HS-27A (cell line): ENCODE data around the gene PLCH2.
"Not testable (repeated sequence)": the region's sequence is repeated elsewhere in the genome, so short reads cannot be mapped to it uniquely, and the experiment has no call there.

ENCODE experiments used
- DNase-seq: peaks from one replicate; pipeline ENCODE4 v3.0.0-alpha.2; 2012; ENCODE audit warnings: low read depth, missing footprints

Gene PLCH2

DNA sequence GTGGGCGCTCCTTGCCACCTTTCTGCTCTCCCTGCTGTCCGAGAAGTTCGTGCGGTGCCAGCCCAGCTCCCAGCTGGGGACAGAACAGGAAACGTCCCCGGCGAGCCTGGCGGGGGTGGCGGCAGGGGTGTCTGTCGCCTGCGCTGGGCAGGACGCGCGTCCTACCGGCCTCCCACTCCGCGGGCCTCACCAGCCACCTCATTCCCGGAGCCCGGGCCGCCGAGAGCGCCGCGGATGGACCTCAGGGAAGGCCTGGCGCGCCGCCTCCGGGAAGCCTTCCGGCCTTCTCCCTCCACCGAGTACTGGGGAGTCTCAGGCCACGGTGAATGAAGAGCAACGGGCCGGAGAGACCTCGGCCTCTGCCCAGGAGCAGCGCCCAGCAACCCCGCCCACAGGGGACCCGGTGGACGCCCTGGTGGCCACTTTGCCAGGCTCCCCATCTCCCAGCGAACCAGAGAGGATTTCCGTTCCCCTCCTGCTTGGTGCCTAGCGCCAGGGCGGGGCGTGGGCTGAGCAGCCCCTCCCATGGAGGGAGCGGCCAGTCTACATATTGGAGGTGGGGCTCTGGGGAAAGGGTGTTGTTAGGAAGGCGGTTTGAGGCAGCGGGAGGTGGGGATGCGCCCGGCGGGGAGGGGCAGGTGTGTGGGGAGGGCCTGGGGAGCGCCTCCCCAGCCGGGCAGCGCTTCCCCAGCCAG is 70.6 kb downstream of the PLCH2 start:
- DNase-seq, result no peak

GRCh38 chr1:2547210-2548067 is 71.3 kb downstream of the PLCH2 start:
- DNase-seq, result no peak

DNA sequence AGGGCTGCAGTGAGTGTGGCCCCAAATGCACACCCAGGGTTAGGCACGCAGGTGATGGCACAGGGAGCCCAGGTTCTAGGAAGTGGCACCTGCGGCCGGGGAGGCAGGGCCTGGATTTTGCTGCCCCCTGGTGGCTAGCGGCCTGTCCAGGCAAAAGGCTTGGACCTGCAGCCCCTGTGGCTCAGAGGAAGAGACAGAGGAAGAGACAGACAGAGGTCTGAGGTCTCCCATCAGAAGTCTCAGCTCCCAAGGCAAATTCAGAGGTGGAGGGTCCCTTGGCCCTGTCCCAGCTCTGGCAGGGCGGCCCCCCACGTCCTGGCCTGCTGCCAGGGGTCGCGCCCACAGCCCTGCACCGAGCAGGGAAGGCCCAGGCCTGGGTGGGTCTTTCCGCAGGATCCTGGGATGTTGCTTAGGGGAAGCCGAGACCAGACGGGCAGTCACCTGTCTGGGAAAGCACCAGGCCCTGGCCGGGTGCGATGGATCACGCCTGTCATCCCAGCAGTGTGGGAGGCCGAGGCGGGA is 72.0 kb downstream of the PLCH2 start:
- no peak for DNase-seq

DNA sequence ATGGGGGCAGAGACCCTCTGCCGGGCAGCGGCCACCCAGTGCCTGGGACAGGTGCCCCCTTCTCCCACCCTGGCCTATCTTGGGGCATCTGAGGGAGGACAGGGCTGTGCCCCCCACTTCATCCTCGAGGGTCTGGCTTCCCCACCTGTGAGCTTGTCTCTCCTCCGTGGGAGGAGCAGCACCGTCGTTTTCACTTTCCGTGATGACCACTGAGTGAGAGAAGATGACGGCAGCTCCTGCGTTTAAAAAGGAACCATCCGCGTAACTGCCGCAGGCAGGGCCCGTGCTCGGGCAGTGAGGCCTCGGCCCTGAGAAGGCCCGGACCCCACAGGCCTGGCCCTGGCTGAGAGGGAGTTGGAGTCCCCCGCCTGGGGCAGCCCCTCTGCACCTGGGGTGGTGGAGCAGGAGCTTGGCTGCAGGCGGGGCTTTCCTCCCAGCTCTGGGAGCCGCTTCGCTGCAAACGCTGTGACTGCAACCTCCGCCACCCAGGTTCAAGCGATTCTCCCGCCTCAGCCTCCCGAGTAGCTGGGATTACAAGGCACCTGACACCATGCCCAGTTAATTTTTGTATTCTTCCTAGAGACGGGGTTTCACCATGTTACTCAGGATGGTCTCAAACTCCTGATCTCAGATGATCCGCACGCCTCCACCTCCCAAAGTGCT is 73.4 kb downstream of the PLCH2 start:
- DNase-seq, result not testable (repeated sequence)

DNA sequence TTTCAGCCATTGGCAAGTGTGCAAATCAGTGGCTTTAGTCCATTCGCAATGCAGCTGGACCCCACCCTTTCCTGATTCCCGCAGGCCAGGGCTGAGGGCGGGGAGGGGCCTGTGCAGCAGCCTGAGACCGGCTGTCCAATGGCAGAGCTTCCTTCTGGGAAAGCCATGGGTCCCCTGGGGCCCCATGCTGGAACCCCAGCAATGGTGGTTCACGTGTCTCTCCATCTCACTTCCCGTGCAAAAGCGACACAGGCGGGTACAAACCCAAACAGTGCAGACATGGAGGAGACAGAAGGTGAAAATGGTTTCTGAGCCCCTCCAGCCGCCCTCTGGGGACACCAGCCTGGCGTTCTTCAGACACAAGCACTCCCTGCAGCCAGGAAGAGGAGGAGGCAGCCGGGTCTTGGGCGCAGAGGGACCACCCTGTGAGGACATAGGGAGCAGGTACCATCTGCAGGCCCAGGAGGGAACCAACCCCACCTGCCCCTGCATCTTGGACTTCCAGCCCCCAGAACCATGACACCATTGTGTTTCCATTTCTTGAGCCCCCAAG is 74.3 kb downstream of the PLCH2 start:
- not testable (repeated sequence) for DNase-seq

DNA sequence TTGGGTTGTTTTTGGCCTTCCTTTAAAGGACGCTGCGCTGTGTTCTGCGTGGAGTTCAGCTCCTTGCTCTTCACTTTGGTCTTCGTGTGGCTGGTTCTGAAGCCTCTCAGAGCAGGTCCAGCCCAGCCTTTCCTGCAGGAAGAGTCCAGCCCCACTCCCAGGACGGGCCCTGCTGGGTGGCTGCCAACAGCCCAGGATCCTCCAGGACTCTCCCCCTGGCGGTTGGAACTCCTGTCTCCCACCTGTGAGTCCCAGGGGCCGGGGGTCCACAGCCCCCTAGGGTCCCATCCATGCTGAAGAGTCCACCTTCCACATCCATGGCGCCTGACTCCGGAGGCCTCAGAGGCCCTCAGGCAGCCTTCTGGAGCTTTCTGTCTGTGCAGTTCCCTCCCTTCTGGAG is 75.5 kb downstream of the PLCH2 start:
- not testable (repeated sequence) for DNase-seq

DNA sequence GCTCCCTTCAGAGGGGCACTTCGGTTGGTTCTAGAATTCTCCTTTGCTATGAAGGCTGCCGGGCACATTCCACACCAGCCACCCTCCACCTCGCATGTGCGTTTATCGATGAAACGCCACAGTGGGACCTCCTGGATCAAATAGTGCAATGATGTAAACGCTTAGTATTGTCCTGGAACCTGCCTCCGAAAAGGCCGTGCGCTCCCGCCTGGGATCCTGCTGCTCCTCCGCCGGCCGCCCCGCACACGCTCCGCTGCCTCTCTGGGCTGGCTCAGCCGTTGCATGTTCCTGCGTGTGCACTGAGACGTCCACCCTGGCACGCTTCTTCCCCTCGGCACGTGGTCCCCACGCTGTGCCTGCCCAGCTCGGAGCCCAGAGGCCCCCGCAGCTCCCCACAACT is 76.1 kb downstream of the PLCH2 start:
- DNase-seq, result no peak

- not testable (repeated sequence) for DNase-seq
Observed at GRCh38 chr1:2553076-2553475, 77.0 kb downstream of the PLCH2 start.

- DNase-seq, result no peak
Observed at GRCh38 chr1:2553871-2554620, 78.0 kb downstream of the PLCH2 start.

GRCh38 chr1:2554621-2555387 is 78.7 kb downstream of the PLCH2 start:
- no peak for DNase-seq
